Umbilical cord (tissue), 2 donors: ENCODE results near the gene PRSS22. TPM values are rescaled to one million over a fixed set of nuclear protein-coding genes. Genes with fewer than 3 reads are reported as not detected.
A peak's percentile ranks its signal among the peaks of the same experiment; 100 is the strongest.

Source experiments
- DNase-seq: peaks from one replicate; pipeline ENCODE4 v3.0.0-alpha.2; 2015; ENCODE audit warnings: low spot score
- total RNA-seq: library from RNA; depleted of rRNA; stranded (reverse); fragments of >200 nt; gene quantifications from one replicate; pipeline ENCODE4 v1.2.3, GENCODE V29; 2014; ENCODE audit warnings: low replicate concordance; ENCODE audit not compliant: insufficient read depth

The PRSS22 gene
- 3.1 TPM for total RNA-seq

- DNase-seq, result peak; percentile 33
Measured at GRCh38 chr16:2857451-2858244, at the start of gene PRSS22. Gene PRSS22, minus strand, starts transcription at chr16:2858170. Its CDS starts 66 bp downstream, at chr16:2858104.

DNA sequence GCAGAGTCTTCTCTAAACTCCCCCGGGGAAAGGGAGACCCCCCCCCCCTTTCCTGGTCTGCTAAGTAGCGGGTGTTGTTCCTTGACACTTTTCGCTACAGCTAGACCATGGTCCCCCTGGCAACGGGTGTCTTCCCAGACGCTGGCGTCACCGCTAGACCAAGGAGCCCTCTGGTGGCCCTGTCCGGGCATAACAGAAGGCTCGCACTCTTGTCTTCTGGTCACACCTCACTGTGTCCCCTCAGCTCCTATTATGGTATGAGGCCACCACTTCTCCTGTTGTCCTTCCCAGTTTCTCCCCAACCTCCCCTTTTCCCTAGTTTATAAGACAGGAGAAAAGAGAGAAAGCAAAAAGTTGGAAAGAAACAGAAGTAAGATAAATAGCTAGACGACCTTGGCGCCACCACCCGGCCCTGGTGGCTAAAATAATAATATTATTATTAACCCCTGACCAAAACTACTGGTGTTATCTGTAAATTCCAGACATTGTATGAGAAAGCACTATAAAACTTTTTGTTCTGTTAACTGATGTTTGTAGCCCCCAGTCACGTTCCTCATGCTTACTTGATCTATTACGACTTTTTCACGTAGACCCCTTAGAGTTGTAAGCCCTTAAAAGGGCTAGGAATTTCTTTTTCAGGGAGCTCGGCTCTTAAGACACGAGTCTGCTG is 49.2 kb upstream of the PRSS22 start:
- peak; percentile 57 for DNase-seq

DNA sequence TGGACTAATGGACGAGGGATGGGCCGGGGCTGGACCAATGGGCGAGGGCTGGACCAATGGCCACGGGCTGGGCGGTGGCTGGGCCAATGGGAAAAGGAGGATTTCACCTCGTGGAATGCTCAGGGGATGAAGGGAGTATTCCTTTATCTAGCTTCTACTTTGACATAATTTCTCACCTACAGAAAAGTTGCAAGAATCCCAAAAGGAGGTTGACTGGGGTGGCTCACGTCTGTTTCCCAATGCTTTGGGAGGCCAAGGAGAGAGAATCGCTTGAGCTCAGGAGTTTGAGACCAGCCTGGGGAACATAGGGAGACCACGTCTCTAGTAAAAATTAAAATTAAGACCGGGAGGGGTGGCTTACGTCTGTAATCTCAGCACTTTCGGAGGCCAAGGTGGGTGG is 48.0 kb upstream of the PRSS22 start:
- no peak for DNase-seq

DNA sequence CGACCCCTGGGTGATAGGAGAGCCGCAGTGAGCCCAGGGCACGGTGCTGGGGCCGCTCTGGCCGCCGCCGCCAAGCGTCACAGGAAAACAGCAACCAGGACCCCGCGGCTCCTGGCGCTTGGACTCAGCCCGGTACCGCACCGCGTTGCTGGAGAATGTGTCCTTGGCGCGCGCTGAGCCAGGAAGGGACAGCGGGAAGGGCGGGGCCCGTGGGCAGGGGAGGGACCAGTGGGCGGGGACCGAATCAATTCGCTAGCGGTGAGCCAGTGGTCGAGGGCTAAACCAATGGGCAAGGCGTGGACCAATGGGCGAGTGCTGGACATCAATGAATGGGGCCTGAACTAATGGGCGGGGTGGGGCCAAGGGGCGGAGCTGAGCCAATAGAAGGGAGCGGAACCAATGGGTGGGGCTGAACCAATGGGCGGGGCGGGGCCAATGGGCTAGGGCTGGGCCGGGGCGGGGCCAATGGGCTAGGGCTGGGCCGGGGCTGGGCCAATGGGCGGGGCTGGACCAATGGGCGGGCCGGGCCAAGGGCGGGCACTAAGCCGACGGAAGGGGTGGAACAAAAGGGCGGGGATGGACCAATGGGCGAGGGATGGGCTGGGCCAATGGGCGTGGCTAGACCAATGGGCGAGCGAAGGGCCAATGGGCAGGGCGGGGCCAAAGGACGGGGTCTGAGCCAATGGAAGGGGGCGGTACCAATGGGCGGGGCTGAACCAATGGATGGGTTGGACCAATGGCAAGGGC is 47.4 kb upstream of the PRSS22 start:
- peak; percentile 98 for DNase-seq

- no peak for DNase-seq
Measured at GRCh38 chr16:2904922-2905240, 46.9 kb upstream of the PRSS22 start.

- peak; percentile 91 for DNase-seq
Measured at GRCh38 chr16:2904100-2904921, 46.3 kb upstream of the PRSS22 start.

- no peak for DNase-seq
Measured at GRCh38 chr16:2902337-2903130, 44.6 kb upstream of the PRSS22 start.

- no peak for DNase-seq
Measured at GRCh38 chr16:2900526-2901075, 42.6 kb upstream of the PRSS22 start.

DNA sequence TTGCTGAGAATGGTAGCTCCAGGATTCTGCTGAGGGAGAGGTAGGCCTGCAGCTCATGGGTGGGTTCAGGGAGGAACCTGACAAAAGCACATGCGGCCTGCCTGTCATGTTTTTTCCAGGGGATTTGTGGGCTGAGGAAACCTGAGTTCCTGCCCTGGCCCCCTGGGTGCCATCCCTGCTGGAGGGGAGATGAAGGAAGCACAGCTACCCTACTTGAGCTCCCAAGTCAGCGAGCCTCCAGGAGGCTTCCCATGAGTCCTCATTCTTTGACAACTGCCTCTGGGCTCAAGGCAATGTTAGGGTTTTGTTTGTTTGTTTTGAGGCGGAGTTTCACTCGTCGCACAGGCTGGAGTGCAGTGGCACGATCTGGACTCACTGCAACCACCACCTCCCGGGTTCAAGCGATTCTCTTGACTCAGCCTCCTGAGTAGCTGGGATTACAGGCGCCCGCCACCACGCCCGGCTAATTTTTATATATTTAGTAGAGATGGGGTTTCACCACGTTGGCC is 41.6 kb upstream of the PRSS22 start:
- no peak for DNase-seq

- DNase-seq, result no peak
Measured at GRCh38 chr16:2898831-2899563, 41.0 kb upstream of the PRSS22 start.

DNA sequence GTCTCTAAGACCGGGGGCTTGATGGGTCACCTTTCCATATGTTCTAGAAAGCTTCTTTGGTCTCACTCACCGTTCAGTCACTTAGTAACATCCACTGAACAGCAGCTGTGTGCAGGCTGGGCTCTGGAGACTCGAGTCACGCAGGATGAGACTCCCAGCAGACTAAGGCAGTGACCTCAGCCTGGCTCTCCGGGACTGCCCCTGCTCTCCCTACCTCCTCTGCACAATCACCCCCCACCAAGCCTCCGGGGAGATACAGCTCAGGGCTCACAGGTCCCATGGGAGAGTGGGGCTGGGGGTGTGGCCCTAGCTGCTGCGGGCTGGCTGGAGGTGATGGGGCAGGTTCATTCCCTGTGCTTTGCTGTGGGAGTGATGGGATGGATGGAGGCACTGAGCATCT is 39.1 kb upstream of the PRSS22 start:
- DNase-seq, result no peak

DNA sequence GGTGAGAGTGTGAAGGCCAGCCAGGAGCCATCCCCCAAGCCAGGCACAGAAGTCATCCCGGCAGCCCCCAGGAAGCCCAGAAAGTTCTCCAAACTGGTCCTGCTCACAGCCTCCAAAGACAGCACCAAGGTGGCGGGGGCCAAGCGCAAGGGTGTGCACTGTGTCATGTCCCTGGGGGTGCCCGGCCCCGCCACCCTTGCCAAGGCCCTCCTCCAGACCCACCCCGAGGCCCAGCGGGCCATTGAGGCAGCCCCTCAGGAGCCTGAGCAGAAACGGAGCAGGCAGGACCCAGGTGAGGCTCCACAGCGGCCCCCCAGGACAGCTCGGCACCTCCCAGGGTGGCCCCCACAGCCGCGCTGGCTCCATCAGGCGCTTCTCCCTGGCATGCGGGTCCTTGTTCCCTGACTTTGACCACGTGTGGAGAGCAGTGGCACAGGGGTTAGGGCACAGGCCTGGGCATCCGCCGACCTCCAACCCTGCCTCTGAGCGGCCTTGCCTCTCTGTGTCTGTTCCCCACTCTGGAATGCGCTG is 38.6 kb upstream of the PRSS22 start:
- DNase-seq, result no peak

DNA sequence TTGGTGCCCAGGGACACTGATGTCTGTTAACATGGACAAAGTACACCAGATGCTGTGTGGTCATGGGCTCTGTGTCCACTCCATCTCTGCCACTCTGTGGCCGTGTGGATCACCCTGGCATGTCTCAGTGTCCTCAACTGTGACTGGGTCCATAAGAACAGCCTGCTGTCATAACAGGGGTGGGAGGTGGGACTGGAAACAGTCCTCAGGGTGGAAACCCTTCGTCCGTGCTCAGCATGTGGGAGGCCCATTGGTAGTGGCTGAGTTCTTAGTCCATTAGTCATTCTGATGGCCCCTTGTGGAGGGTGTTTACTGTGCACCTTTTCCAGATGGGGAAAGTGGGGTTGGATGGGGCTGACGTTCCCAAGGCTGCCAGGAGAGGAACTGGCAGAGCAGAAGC is 37.8 kb upstream of the PRSS22 start:
- DNase-seq, result no peak

GRCh38 chr16:2894231-2894630 is 36.3 kb upstream of the PRSS22 start:
- no peak for DNase-seq

DNA sequence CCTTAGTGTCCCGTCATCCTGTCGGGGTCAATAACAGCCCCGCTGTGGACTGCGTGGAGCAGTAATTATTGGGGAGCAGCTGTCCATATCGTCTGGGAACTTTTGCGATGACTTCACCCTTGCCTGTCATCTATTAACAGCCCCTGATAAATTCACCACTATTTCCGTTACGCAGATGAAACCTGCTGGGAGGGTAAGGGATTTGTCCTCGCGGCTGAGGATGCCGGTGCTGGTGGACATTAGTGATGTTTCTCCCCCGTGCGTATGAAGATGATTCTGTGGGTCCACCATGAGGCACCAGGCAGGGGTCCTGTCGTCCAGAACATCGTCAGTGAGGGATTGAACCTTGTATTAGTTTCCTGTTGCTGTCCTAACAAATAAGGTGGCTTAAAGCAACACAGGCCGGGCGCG is 26.1 kb upstream of the PRSS22 start:
- DNase-seq, result no peak

DNA sequence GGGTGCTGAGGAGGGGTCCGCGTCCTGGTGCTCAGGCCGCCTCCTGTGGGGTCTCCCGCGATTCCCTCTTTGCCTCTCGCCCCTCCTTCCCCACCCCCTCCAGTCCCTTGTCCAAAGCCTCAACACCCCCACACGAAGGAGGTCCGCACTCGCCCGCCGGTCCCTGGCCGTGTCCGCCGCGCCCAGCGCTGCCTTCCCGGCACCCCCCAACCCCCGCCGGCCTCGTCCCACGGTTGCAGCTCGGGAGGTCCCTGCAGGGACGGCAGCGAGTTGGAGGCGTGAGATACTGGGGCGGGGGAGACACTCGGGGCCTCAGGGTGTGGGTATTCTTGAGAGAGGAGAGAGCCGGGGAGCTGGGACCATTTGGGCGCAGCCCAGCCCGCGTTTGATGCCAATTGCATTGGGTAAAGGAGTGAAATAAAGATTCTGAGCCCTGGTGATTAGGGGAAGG is 25.5 kb upstream of the PRSS22 start:
- peak; percentile 24 for DNase-seq

GRCh38 chr16:2882650-2883457 is 24.9 kb upstream of the PRSS22 start, which contains the start of gene FLYWCH2:
Gene FLYWCH2, plus strand, starts transcription at chr16:2883215. Its CDS starts 13,235 bp downstream, at chr16:2896450.
- DNase-seq, result peak; percentile 99
